A673 (cell line): ENCODE results near the gene NDUFA5. TPM values are rescaled to one million over a fixed set of nuclear protein-coding genes. Genes with fewer than 3 reads are reported as not detected.

Experiments used
- BruUV-seq: library from RNA; stranded (reverse); fragments of 400-500 nt; replicated peaks from 2 replicates; lab custom pipeline; 2021; lab: Mats Ljungman, UMichigan
- CTCF ChIA-PET: fragments of 300-600 bp; sonication (Branson Sonifier 250); formaldehyde crosslinking; loops from one replicate; lab custom pipeline; 2022; ENCODE audit warnings: antibody characterized with exemption; lab: Charles Lee
- POLR2A ChIA-PET: fragments of 300-600 bp; sonication (Branson Sonifier 250); formaldehyde crosslinking; loops from one replicate; lab custom pipeline; 2022; ENCODE audit warnings: antibody characterized with exemption; ENCODE audit not compliant: low non-redundant PET; lab: Charles Lee
- DNase-seq: peaks from one replicate; pipeline ENCODE4 v3.0.0-alpha.2; 2015; ENCODE audit warnings: low spot score
- H3K27ac ChIP-seq: fragments of 200-600 bp; sonication (generic); 2 replicates; pipeline ENCODE4 v1.5.1; 2016; ENCODE audit warnings: mixed run types, low read depth, mild to moderate bottlenecking, mixed read lengths, antibody characterized with exemption, low read length; ENCODE audit not compliant: poor library complexity, severe bottlenecking
- H3K27me3 ChIP-seq: fragments of 200-600 bp; sonication (generic); replicated peaks from 2 replicates; pipeline ENCODE4 v1.6.1; 2017; ENCODE audit warnings: mixed run types, low read depth, mild to moderate bottlenecking, mixed read lengths, antibody characterized with exemption, low read length; ENCODE audit not compliant: insufficient read depth, poor library complexity
- H3K36me3 ChIP-seq: fragments of 200-600 bp; sonication (generic); 2 replicates; pipeline ENCODE4 v1.6.1; 2016; ENCODE audit warnings: mixed run types, mild to moderate bottlenecking, mixed read lengths, antibody characterized with exemption, low read length; ENCODE audit not compliant: insufficient read depth, poor library complexity, severe bottlenecking
- H3K4me1 ChIP-seq: fragments of 200-600 bp; sonication (generic); 2 replicates; pipeline ENCODE4 v1.6.1; 2017; ENCODE audit warnings: mixed run types, mild to moderate bottlenecking, mixed read lengths, antibody characterized with exemption, low read length; ENCODE audit not compliant: insufficient read depth, poor library complexity, severe bottlenecking
- H3K4me3 ChIP-seq: fragments of 200-600 bp; sonication (generic); 2 replicates; pipeline ENCODE4 v1.5.1; 2016; ENCODE audit warnings: low read depth, mixed run types, mild to moderate bottlenecking, mixed read lengths, low read length; ENCODE audit not compliant: poor library complexity, severe bottlenecking
- H3K9me3 ChIP-seq: fragments of 200-600 bp; sonication (generic); 2 replicates; pipeline ENCODE4 v1.6.1; 2016; ENCODE audit warnings: mixed run types, low read depth, mild to moderate bottlenecking, mixed read lengths, antibody characterized with exemption, low read length; ENCODE audit not compliant: poor library complexity, severe bottlenecking
- EZH2 ChIP-seq: fragments of 200-600 bp; sonication (generic); IDR thresholded peaks from 2 replicates; pipeline ENCODE4 v1.6.1; 2017; ENCODE audit warnings: borderline replicate concordance, low read depth, mild to moderate bottlenecking, mixed read lengths, antibody characterized with exemption, low read length; ENCODE audit not compliant: poor library complexity, severe bottlenecking
- intact Hi-C: fragments of 100-400 bp; cut with micrococcal nuclease; formaldehyde crosslinking; loops from one replicate; pipeline ENCODE4 v1.10.0; 2022; ENCODE audit not compliant: unreplicated experiment
- total RNA-seq: library from RNA; stranded (reverse); gene quantifications from 2 replicates; pipeline ENCODE4 v1.2.3, GENCODE V29; 2021
- TF ChIP-seq, protein P1 (sequence below): fragments of 300-800, 200-600 bp; sonication (generic); conservative IDR thresholded peaks from 2 replicates; pipeline ENCODE4 v1.5.1; 2017; ENCODE audit warnings: low read depth, mild to moderate bottlenecking, antibody characterized with exemption, low read length, moderate library complexity, mixed read lengths

Gene NDUFA5
- total RNA-seq, 1 experiment from 2014 or later, result 114 TPM

- Histone ChIP-seq H3K4me1 (no peaks in the 10 kb centered on the region), H3K36me3 (no peaks in the 10 kb centered on the region), H3K27me3 (no peaks in the 10 kb centered on the region), H3K4me3 (no peak overlapping the region), H3K9me3 (no peaks in the 10 kb centered on the region), H3K27ac (no peak overlapping the region)
- intact Hi-C loops, result loop anchor here (10.0 kb wide), 3 partner anchors 132 to 372 kb away; no protein-coding TSS in a partner anchor
- no TSS peak for BruUV-seq
- DNase-seq, result peak; percentile 10
- no peak for TF ChIP-seq EZH2
- TF ChIP-seq, protein P1, sequence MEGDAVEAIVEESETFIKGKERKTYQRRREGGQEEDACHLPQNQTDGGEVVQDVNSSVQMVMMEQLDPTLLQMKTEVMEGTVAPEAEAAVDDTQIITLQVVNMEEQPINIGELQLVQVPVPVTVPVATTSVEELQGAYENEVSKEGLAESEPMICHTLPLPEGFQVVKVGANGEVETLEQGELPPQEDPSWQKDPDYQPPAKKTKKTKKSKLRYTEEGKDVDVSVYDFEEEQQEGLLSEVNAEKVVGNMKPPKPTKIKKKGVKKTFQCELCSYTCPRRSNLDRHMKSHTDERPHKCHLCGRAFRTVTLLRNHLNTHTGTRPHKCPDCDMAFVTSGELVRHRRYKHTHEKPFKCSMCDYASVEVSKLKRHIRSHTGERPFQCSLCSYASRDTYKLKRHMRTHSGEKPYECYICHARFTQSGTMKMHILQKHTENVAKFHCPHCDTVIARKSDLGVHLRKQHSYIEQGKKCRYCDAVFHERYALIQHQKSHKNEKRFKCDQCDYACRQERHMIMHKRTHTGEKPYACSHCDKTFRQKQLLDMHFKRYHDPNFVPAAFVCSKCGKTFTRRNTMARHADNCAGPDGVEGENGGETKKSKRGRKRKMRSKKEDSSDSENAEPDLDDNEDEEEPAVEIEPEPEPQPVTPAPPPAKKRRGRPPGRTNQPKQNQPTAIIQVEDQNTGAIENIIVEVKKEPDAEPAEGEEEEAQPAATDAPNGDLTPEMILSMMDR, result no peak
- CTCF ChIA-PET, result interaction anchor here (0.6 kb wide), 1 partner anchor 380 kb away, joined by 3 read pairs; no protein-coding TSS in a partner anchor
- POLR2A ChIA-PET, result no interaction called here
Measured at GRCh38 chr7:123492485-123492884, 65.1 kb downstream of the NDUFA5 start.

Other genes with a start within 250 kb of the NDUFA5 start
- 0.20 and 0.62 TPM in 2 replicates for gene IQUB, start 23.2 kb downstream of the NDUFA5 start, total RNA-seq
- not detected in 2 replicates for gene ASB15, start 44.0 kb upstream of the NDUFA5 start, total RNA-seq
- not detected in 2 replicates for gene LMOD2, start 98.0 kb upstream of the NDUFA5 start, total RNA-seq
- gene WASL, start 191.2 kb upstream of the NDUFA5 start, total RNA-seq, result 31.9 and 32.1 TPM in 2 replicates